Measurements from ENCODE around the gene NOL6.

Gene NOL6

GRCh38 chr9:33468215-33468730 lies 5.5 kb downstream of the NOL6 start:
- peaks cover 21% of the 10 kb centered on the region for H3K79me2 ChIP-seq (ENCODE audit: insufficient read depth, low read length)
- no peaks in the 10 kb centered on the region for H3K9me3 ChIP-seq (ENCODE audit: insufficient read depth, low read length)
- no peak overlapping the region for H3K9ac ChIP-seq (ENCODE audit: low read length)
- no peak overlapping the region for H3K4me3 ChIP-seq (ENCODE audit: insufficient read depth, low read length, poor library complexity, severe bottlenecking)
- H3F3A ChIP-seq (ENCODE audit: insufficient read depth), result no peaks in the 10 kb centered on the region
- H3K9me2 ChIP-seq (replicated peaks; ENCODE audit: insufficient read depth, low read length), result no peaks in the 10 kb centered on the region
- TF ChIP-seq CTCF (IDR thresholded peaks at IDR 0.05; ENCODE audit: insufficient read depth, low read length, poor library complexity, severe bottlenecking) (no peak), EZH2phosphoT487 (conservative IDR thresholded peaks at IDR 0.05; ENCODE audit: low read length) (no peak)
- no peak overlapping the region for H3K4me2 ChIP-seq (ENCODE audit: low read depth, low read length, poor library complexity, severe bottlenecking)
- H3K27me3 ChIP-seq (ENCODE audit: low read length), result no peaks in the 10 kb centered on the region
- H2AFZ ChIP-seq (ENCODE audit: low read depth, low read length, severe bottlenecking), result no peak overlapping the region
- H3K36me3 ChIP-seq (ENCODE audit: low read length), result peaks cover 9% of the 10 kb centered on the region; the same call in 1 of the 2 replicates
- H4K20me1 ChIP-seq (ENCODE audit: low read depth, low read length), result no peaks in the 10 kb centered on the region
- H3K27ac ChIP-seq (ENCODE audit: low read depth, low read length), result no peak overlapping the region

- Histone ChIP-seq H3K79me2 (ENCODE audit: insufficient read depth, low read length) (peaks cover 13% of the 10 kb centered on the region), H3K9me3 (ENCODE audit: insufficient read depth, low read length) (no peaks in the 10 kb centered on the region), H3K4me2 (ENCODE audit: low read depth, low read length, poor library complexity, severe bottlenecking) (no peak overlapping the region), H2AFZ (ENCODE audit: low read depth, low read length, severe bottlenecking) (no peak overlapping the region), H3K36me3 (ENCODE audit: low read length) (peaks cover 9% of the 10 kb centered on the region; the same call in 1 of the 2 replicates), H3F3A (ENCODE audit: insufficient read depth) (no peaks in the 10 kb centered on the region), H3K9ac (ENCODE audit: low read length) (no peak overlapping the region), H3K9me2 (replicated peaks; ENCODE audit: insufficient read depth, low read length) (no peaks in the 10 kb centered on the region), H4K20me1 (ENCODE audit: low read depth, low read length) (no peaks in the 10 kb centered on the region), H3K27ac (ENCODE audit: low read depth, low read length) (no peak overlapping the region), H3K27me3 (ENCODE audit: low read length) (no peaks in the 10 kb centered on the region), H3K4me3 (ENCODE audit: insufficient read depth, low read length, poor library complexity, severe bottlenecking) (no peak overlapping the region)
- TF ChIP-seq CTCF (IDR thresholded peaks at IDR 0.05; ENCODE audit: insufficient read depth, low read length, poor library complexity, severe bottlenecking), result no peak
- TF ChIP-seq EZH2phosphoT487 (conservative IDR thresholded peaks at IDR 0.05; ENCODE audit: low read length), result no peak
Observed at GRCh38 chr9:33467526-33467925, 6.2 kb downstream of the NOL6 start.

GRCh38 chr9:33466565-33467495 lies 6.9 kb downstream of the NOL6 start:
- H4K20me1 ChIP-seq (ENCODE audit: low read depth, low read length), result no peaks in the 10 kb centered on the region
- H2AFZ ChIP-seq (ENCODE audit: low read depth, low read length, severe bottlenecking), result no peak overlapping the region
- no peaks in the 10 kb centered on the region for H3K27me3 ChIP-seq (ENCODE audit: low read length)
- no peak overlapping the region for H3K4me3 ChIP-seq (ENCODE audit: insufficient read depth, low read length, poor library complexity, severe bottlenecking)
- peak; percentile 92 for TF ChIP-seq CTCF (IDR thresholded peaks at IDR 0.05; ENCODE audit: insufficient read depth, low read length, poor library complexity, severe bottlenecking)
- TF ChIP-seq EZH2phosphoT487 (conservative IDR thresholded peaks at IDR 0.05; ENCODE audit: low read length), result no peak
- H3K9ac ChIP-seq (ENCODE audit: low read length), result no peak overlapping the region
- H3K9me3 ChIP-seq (ENCODE audit: insufficient read depth, low read length), result no peaks in the 10 kb centered on the region
- peaks cover 6% of the 10 kb centered on the region for H3K79me2 ChIP-seq (ENCODE audit: insufficient read depth, low read length)
- no peaks in the 10 kb centered on the region for H3F3A ChIP-seq (ENCODE audit: insufficient read depth)
- H3K36me3 ChIP-seq (ENCODE audit: low read length), result peaks cover 8% of the 10 kb centered on the region; the same call in 1 of the 2 replicates
- H3K4me2 ChIP-seq (ENCODE audit: low read depth, low read length, poor library complexity, severe bottlenecking), result no peak overlapping the region
- no peaks in the 10 kb centered on the region for H3K9me2 ChIP-seq (replicated peaks; ENCODE audit: insufficient read depth, low read length)
- no peak overlapping the region for H3K27ac ChIP-seq (ENCODE audit: low read depth, low read length)

All from SU-DHL-6 (cell line).